Gastrocnemius medialis (tissue), 4 donors: Measurements from ENCODE around the gene FREM3. TPM values are rescaled to one million over a fixed set of nuclear protein-coding genes. Genes with fewer than 3 reads are reported as not detected.
A peak's percentile ranks its signal among the peaks of the same experiment; 100 is the strongest.

ENCODE experiments used
- ATAC-seq, 2 donors: fragments of 150-250 bp; one replicate each; pipeline ENCODE4 v1.9.1; 2016
- DNase-seq, 2 donors: peaks; one replicate each; pipeline ENCODE4 v3.0.0-alpha.2; 2019
- H3K27ac ChIP-seq, 4 donors: fragments of 200-600 bp; sonication (generic); 1 replicate in 1 of 4; 2 replicates in 3 of 4; pipeline ENCODE4 v1.5.1; 2016 to 2018; ENCODE audit warnings: mild to moderate bottlenecking in 2 of 4, moderate library complexity in 1 of 4
- H3K27me3 ChIP-seq, 3 donors: fragments of 200-600 bp; sonication (generic) in 2 of 3; 1 replicate in 1 of 3; 2 replicates in 2 of 3; pipeline versions ENCODE4 v1.5.1 to v1.6.0; 2016 to 2019; ENCODE audit warnings: mild to moderate bottlenecking in 1 of 3, moderate library complexity in 1 of 3
- H3K36me3 ChIP-seq, 2 donors: fragments of 200-600 bp; sonication (generic) in 1 of 2; one replicate each; pipeline ENCODE4 v1.5.1; 2017 to 2018
- H3K4me1 ChIP-seq, 2 donors: fragments of 200-600 bp; sonication (generic) in 1 of 2; one replicate each; pipeline ENCODE4 v1.5.1; 2016 to 2017; ENCODE audit warnings: mild to moderate bottlenecking in 2 of 2
- H3K4me3 ChIP-seq, 4 donors: fragments of 200-600 bp; sonication (generic) in 3 of 4; 1 replicate in 1 of 4; 2 replicates in 3 of 4; pipeline ENCODE4 v1.5.1; 2016 to 2019; ENCODE audit warnings: mild to moderate bottlenecking in 2 of 4
- H3K9me3 ChIP-seq, 3 donors: fragments of 200-600 bp; sonication (generic) in 2 of 3; 1 replicate in 1 of 3; 2 replicates in 2 of 3; pipeline ENCODE4 v1.5.1; 2016 to 2019
- POLR2A ChIP-seq, 2 donors: fragments of 450-650 bp; IDR thresholded peaks; one replicate each; pipeline ENCODE4 v1.6.1; 2017; ENCODE audit warnings: antibody characterized with exemption in 2 of 2, mild to moderate bottlenecking in 2 of 2, moderate library complexity in 2 of 2
- in situ Hi-C, 4 donors: fragments of 200-750 bp; cut with MboI; loops; one replicate each; pipeline versions ENCODE4 v1.15.0 to v1.8.0; 2017; ENCODE audit warnings: low sequenced_read_pairs in 4 of 4
- intact Hi-C: fragments of 100-400 bp; cut with DNase I; formaldehyde crosslinking; loops from one replicate; pipeline ENCODE4 v1.15.1; 2023; ENCODE audit warnings: low total_unique reads
- total RNA-seq, 4 donors: library from RNA; depleted of rRNA; stranded (reverse); fragments of >200 nt; gene quantifications; one replicate each; pipeline versions ENCODE4 v1.1.0 to v1.2.3, GENCODE V29; 2016
- TF ChIP-seq, protein P1 (sequence below), 5 experiments: fragments of 450-650 bp in 3 of 5; fragments of 200-600 bp in 2 of 5; sonication (generic) in 2 of 5; IDR thresholded peaks in 4 of 5; conservative IDR thresholded peaks in 1 of 5; 1 replicate in 4 of 5; 2 replicates in 1 of 5; pipeline ENCODE4 v1.5.1; 2016 to 2019; ENCODE audit warnings: antibody characterized with exemption in 5 of 5, mild to moderate bottlenecking in 3 of 5, moderate library complexity in 3 of 5

FREM3 gene
- total RNA-seq, 4 donors from 2014 or later, result not detected

DNA sequence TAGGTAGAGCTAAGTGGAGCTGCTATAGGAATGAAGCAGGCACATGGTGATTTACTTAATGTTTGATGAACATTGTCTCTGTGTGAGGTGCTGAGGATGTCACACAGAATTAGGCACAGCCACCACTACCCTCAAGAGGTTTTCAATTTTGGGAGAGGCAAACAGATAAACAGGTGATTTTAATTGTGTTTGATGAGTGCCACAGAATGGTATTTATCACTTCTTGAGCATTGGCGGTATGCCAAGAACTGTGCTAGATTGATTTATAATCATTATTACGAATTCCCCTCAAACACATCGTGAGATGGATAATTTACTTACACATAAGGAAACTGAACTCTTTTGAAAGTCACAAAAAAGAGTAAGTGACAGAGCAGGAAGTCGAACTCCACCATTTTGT, 74.8 kb downstream of the FREM3 start:
- Histone ChIP-seq H3K36me3 (no peaks in the 10 kb centered on the region), H3K4me3 (no peak overlapping the region), H3K27ac (peak overlapping the region in 3 of 4 donors; percentile 10 to 62 (median 53)), H3K27me3 (no peaks in the 10 kb centered on the region), H3K9me3 (no peaks in the 10 kb centered on the region), H3K4me1 (peaks cover 32 to 34% of the 10 kb centered on the region in 2 donors)
- in situ Hi-C loops, result no loop called here
- TF ChIP-seq, protein P1, sequence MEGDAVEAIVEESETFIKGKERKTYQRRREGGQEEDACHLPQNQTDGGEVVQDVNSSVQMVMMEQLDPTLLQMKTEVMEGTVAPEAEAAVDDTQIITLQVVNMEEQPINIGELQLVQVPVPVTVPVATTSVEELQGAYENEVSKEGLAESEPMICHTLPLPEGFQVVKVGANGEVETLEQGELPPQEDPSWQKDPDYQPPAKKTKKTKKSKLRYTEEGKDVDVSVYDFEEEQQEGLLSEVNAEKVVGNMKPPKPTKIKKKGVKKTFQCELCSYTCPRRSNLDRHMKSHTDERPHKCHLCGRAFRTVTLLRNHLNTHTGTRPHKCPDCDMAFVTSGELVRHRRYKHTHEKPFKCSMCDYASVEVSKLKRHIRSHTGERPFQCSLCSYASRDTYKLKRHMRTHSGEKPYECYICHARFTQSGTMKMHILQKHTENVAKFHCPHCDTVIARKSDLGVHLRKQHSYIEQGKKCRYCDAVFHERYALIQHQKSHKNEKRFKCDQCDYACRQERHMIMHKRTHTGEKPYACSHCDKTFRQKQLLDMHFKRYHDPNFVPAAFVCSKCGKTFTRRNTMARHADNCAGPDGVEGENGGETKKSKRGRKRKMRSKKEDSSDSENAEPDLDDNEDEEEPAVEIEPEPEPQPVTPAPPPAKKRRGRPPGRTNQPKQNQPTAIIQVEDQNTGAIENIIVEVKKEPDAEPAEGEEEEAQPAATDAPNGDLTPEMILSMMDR (IDR thresholded peaks at IDR 0.05 in 4 of 5, conservative IDR thresholded peaks at IDR 0.05 in 1 of 5), result no peak
- no peak for TF ChIP-seq POLR2A (IDR thresholded peaks at IDR 0.05)
- ATAC-seq (no peak), DNase-seq (no peak)
- intact Hi-C loops, result no loop called here

DNA sequence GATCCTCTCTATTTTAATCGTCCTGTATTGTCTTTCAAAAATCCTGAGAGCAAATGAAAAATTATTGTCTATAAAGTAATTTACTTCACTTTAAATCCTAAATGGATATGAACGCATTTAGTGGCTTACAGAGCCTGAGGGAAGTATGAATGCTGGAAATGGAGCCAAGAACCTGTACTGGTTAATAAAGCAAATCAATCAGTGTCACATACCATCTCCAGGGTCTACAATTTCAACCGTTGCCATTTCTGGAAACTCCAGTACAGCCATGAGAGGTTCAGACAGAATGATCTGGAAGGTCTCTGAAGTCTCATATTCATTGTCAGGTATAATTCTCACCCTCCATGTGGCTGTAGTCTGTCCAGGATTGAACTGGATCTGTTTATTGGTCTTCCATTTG, 76.6 kb downstream of the FREM3 start:
- Histone ChIP-seq H3K27ac (peak overlapping the region in 1 of 4 donors; percentile 2), H3K9me3 (no peaks in the 10 kb centered on the region), H3K4me3 (no peak overlapping the region), H3K4me1 (peaks cover 32 to 34% of the 10 kb centered on the region in 2 donors), H3K27me3 (no peaks in the 10 kb centered on the region), H3K36me3 (no peaks in the 10 kb centered on the region)
- in situ Hi-C loops (no loop called here), intact Hi-C loops (no loop called here)
- ATAC-seq, result no peak
- DNase-seq, result no peak
- TF ChIP-seq, protein P1 (IDR thresholded peaks at IDR 0.05 in 4 of 5, conservative IDR thresholded peaks at IDR 0.05 in 1 of 5), result no peak
- no peak for TF ChIP-seq POLR2A (IDR thresholded peaks at IDR 0.05)

DNA sequence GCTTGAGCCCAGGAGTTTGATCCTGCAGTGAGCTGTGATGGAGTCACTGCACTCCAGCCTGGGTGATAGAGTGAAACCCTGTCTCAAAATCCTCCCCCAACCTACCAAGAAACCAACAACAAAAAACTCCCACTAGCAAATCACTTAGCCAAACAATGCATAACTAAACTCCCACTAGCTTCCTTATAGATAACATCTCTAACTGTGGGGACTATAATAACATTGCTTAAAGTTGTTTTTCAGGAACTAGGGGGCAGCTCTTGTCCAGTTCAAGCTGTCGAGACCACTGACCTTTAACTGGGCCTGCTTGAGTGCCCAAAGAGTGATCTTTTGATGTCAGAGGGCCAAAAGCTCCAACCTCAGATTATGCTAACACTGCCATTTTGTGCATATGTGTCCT, 81.7 kb downstream of the FREM3 start:
- TF ChIP-seq POLR2A (IDR thresholded peaks at IDR 0.05), result no peak
- TF ChIP-seq, protein P1 (IDR thresholded peaks at IDR 0.05 in 4 of 5, conservative IDR thresholded peaks at IDR 0.05 in 1 of 5), result no peak

DNA sequence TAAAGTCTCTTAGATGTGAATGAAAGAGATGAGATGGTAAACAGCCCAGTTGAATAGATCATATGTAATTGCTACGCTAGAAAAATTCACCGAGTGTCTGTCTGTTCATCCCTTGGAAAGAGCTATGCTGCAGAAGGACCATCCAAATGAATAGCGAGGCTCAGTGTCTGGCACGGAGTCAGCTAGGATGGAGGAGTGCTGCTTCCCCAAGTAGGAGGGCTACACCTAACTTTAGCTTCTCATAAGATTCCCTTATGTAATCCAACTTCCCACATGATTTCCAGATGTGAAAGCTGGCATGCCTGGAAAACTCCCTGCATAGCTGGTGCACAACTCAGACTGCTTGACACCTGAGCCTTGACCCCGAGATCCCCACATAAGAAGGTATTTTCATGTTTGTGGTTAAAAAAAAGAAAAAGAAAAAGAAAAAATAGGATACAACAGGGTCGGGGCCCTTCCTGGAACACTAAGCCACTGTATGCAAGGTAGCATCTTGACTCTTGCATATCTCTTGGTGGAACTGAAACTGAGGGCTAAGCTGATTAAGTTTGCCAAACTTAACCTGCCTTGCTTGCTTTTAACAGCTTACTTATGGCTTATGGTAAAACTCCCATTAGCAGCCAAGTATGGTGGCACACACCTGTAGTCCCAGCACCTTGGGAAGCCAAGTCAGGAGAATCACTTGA, 82.3 kb downstream of the FREM3 start:
- intact Hi-C loops, result no loop called here
- Histone ChIP-seq H3K27ac (no peak overlapping the region), H3K4me1 (no peaks in the 10 kb centered on the region), H3K27me3 (no peaks in the 10 kb centered on the region), H3K36me3 (no peaks in the 10 kb centered on the region), H3K9me3 (no peaks in the 10 kb centered on the region), H3K4me3 (no peak overlapping the region)
- no peak for TF ChIP-seq POLR2A (IDR thresholded peaks at IDR 0.05)
- TF ChIP-seq, protein P1 (IDR thresholded peaks at IDR 0.05 in 4 of 5, conservative IDR thresholded peaks at IDR 0.05 in 1 of 5), result no peak
- DNase-seq, result no peak
- no peak for ATAC-seq
- in situ Hi-C loops, result no loop called here

More for the DNA sequence above, 81.7 kb downstream of the FREM3 start:
- H3K27ac ChIP-seq, result no peak overlapping the region
- no peak overlapping the region for H3K4me3 ChIP-seq
- DNase-seq (no peak), ATAC-seq (no peak)
- H3K27me3 ChIP-seq, result no peaks in the 10 kb centered on the region
- intact Hi-C loops (no loop called here), in situ Hi-C loops (no loop called here)
- H3K4me1 ChIP-seq, result peaks cover 0 to under 1% of the 10 kb centered on the region in 2 donors
- no peaks in the 10 kb centered on the region for H3K9me3 ChIP-seq
- no peaks in the 10 kb centered on the region for H3K36me3 ChIP-seq

DNA sequence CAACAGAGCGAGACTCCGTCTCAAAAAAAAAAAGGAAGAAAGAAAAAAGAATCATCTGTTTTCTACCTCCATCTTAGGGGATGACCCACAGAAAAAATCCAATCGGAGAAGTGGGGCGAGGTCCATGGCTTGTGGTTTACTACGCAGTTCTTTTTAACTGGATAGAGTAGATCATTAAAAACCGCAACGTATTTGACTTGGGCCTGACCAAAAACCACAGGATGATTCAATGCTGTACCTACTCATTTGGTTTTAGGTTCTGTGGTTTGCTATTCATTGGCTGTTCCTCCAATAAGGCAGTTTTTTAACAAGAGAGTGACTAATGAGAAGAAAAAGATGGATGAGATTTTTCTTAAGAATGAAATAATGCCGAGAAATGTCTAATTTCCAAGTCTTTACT, 83.7 kb downstream of the FREM3 start:
- H3K36me3 ChIP-seq, result no peaks in the 10 kb centered on the region
- no peaks in the 10 kb centered on the region for H3K9me3 ChIP-seq
- ATAC-seq, result no peak
- TF ChIP-seq, protein P1 (IDR thresholded peaks at IDR 0.05 in 4 of 5, conservative IDR thresholded peaks at IDR 0.05 in 1 of 5), result no peak
- no peak for TF ChIP-seq POLR2A (IDR thresholded peaks at IDR 0.05)
- H3K4me1 ChIP-seq, result no peaks in the 10 kb centered on the region
- no peaks in the 10 kb centered on the region for H3K27me3 ChIP-seq
- in situ Hi-C loops, result no loop called here
- no peak overlapping the region for H3K4me3 ChIP-seq
- no peak for DNase-seq
- no peak overlapping the region for H3K27ac ChIP-seq
- intact Hi-C loops, result no loop called here
